ENCODE data around the gene TNRC6A.
"Not testable (repeated sequence)": the region's sequence is repeated elsewhere in the genome, so short reads cannot be mapped to it uniquely, and the experiment has no call there.

TNRC6A gene

DNA sequence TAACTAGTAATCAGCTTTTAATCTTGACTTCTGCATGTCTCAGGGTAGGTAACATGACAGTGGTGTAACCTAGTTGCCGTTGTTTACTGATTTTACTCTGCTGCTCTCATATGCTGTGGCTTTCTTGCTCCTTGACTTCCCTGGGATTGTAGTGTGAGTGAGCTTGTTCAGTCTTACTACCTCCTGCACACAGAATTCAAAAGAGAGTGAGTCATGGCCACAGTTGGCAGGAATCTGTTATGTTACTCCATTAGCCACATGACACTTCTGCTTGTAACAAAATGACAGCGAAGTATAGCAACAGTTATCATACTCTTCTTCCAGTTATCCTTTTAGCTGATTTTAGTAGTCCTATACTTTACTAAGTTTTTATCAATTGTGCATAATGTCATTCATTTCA lies 18.8 kb downstream of the TNRC6A start:
- Histone ChIP-seq H3K23ac (ENCODE audit: low read depth, low read length, poor library complexity) (no peak overlapping the region), H3K9ac (ENCODE audit: low read depth, low read length, poor library complexity) (no peak overlapping the region), H3K27me3 (ENCODE audit: control insufficient read depth in 3 of 3, insufficient read depth in 3 of 3, low read depth in 1 of 3, low read length in 3 of 3) (no peaks in the 10 kb centered on the region), H2BK120ac (ENCODE audit: low read depth, low read length) (no peak overlapping the region), H3K4me3 (ENCODE audit: low read length in 2 of 2) (no peak overlapping the region), H2BK12ac (ENCODE audit: low read length) (no peak overlapping the region), H2AFZ (ENCODE audit: low read length) (no peak overlapping the region), H3K18ac (ENCODE audit: low read length) (no peak overlapping the region), H3K4me2 (ENCODE audit: insufficient read depth, low read length, poor library complexity, severe bottlenecking) (no peak overlapping the region), H3K27ac (replicated peaks; ENCODE audit: low read length) (no peak overlapping the region), H2AK5ac (ENCODE audit: low read depth, low read length) (no peak overlapping the region), H2BK15ac (ENCODE audit: low read length) (no peak overlapping the region), H3K14ac (ENCODE audit: low read length) (no peak overlapping the region), H2BK5ac (ENCODE audit: low read length) (no peak overlapping the region), H3K36me3 (replicated peaks in 1 of 2; ENCODE audit: control insufficient read depth in 2 of 2, insufficient read depth in 2 of 2, low read length in 2 of 2) (peaks cover 1 to 65% of the 10 kb centered on the region in 2 donors), H3K9me3 (replicated peaks in 1 of 2; ENCODE audit: control insufficient read depth in 2 of 2, insufficient read depth in 1 of 2, low read depth in 1 of 2, low read length in 2 of 2) (no peaks in the 10 kb centered on the region), H4K8ac (ENCODE audit: low read depth, low read length) (no peak overlapping the region), H3K79me1 (ENCODE audit: low read depth, low read length) (no peaks in the 10 kb centered on the region), H4K91ac (ENCODE audit: low read depth, low read length, poor library complexity) (no peak overlapping the region), H3K4ac (ENCODE audit: low read length) (no peak overlapping the region), H3K4me1 (ENCODE audit: control insufficient read depth in 2 of 2, insufficient read depth in 1 of 2, low read depth in 1 of 2, low read length in 2 of 2) (peaks cover 7% of the 10 kb centered on the region in 2 donors)
- no peak for DNase-seq (ENCODE audit: low spot score)
- no CpG with 5 or more reads among the region's 2 CpGs for WGBS, 2 donors (ENCODE audit: extremely low coverage in 2 of 2, insufficient read length in 2 of 2, insufficient replicate concordance in 1 of 2)

DNA sequence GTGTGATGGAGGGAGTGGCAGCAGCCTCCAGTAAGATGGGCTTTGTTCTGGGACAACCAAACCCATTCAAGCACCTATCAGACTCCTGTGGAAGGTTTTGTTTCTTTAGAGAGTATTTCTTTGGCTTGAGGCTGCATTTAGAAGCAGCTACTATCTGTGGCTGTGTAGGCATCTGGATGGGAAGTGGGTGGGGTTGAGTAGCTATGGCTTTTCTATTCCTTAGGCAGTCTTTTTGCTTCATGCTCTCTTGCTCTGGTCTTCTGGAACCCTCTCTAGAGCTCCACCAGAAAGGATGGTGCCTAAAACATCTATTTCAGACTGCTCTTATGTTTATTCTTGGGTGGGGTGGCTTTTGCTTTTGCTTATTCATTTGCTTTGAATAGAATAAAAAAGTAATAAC lies 19.9 kb downstream of the TNRC6A start:
- H2BK5ac ChIP-seq (ENCODE audit: low read length): no peak overlapping the region
- H2BK15ac ChIP-seq (ENCODE audit: low read length): no peak overlapping the region
- H3K4me2 ChIP-seq (ENCODE audit: insufficient read depth, low read length, poor library complexity, severe bottlenecking): no peak overlapping the region
- H3K14ac ChIP-seq (ENCODE audit: low read length): no peak overlapping the region
- H3K36me3 ChIP-seq (replicated peaks in 1 of 2; ENCODE audit: control insufficient read depth in 2 of 2, insufficient read depth in 2 of 2, low read length in 2 of 2): peaks cover 1 to 60% of the 10 kb centered on the region in 2 donors
- H2BK12ac ChIP-seq (ENCODE audit: low read length): no peak overlapping the region
- H3K4me1 ChIP-seq (ENCODE audit: control insufficient read depth in 2 of 2, insufficient read depth in 1 of 2, low read depth in 1 of 2, low read length in 2 of 2): peaks cover 7% of the 10 kb centered on the region in 2 donors
- no peaks in the 10 kb centered on the region for H3K9me3 ChIP-seq (replicated peaks in 1 of 2; ENCODE audit: control insufficient read depth in 2 of 2, insufficient read depth in 1 of 2, low read depth in 1 of 2, low read length in 2 of 2)
- H2BK120ac ChIP-seq (ENCODE audit: low read depth, low read length): no peak overlapping the region
- no peak overlapping the region for H4K91ac ChIP-seq (ENCODE audit: low read depth, low read length, poor library complexity)
- no peaks in the 10 kb centered on the region for H3K79me1 ChIP-seq (ENCODE audit: low read depth, low read length)
- no peak overlapping the region for H3K9ac ChIP-seq (ENCODE audit: low read depth, low read length, poor library complexity)
- no peaks in the 10 kb centered on the region for H3K27me3 ChIP-seq (ENCODE audit: control insufficient read depth in 3 of 3, insufficient read depth in 3 of 3, low read depth in 1 of 3, low read length in 3 of 3)
- no peak overlapping the region for H3K27ac ChIP-seq (replicated peaks; ENCODE audit: low read length)
- no peak overlapping the region for H3K4ac ChIP-seq (ENCODE audit: low read length)
- no peak for DNase-seq (ENCODE audit: low spot score)
- H2AK5ac ChIP-seq (ENCODE audit: low read depth, low read length): no peak overlapping the region
- H3K23ac ChIP-seq (ENCODE audit: low read depth, low read length, poor library complexity): no peak overlapping the region
- H4K8ac ChIP-seq (ENCODE audit: low read depth, low read length): no peak overlapping the region
- H3K4me3 ChIP-seq (ENCODE audit: low read length in 2 of 2): no peak overlapping the region
- H3K18ac ChIP-seq (ENCODE audit: low read length): no peak overlapping the region
- no peak overlapping the region for H2AFZ ChIP-seq (ENCODE audit: low read length)

DNA sequence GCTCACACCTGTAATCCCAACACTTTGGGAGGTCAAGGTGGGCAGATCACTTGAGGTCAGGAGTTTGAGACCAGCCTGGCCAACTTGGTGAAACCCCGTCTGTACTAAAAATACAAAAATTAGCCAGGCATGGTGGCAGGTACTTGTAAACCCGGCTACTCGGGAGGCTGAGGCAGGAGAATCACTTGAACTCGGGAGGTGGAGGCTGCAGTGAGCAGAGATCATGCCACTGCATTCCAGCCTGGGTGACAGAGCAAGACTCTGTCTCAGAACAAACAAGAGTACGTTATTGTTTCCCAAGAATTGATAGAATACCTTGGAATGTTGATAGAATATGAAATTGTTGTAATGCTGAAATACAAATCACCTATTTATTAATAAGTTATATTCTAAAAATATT lies 20.4 kb downstream of the TNRC6A start:
- not testable (repeated sequence) for DNase-seq (ENCODE audit: low spot score); H3K14ac ChIP-seq (ENCODE audit: low read length); H3K4me2 ChIP-seq (ENCODE audit: insufficient read depth, low read length, poor library complexity, severe bottlenecking); H4K8ac ChIP-seq (ENCODE audit: low read depth, low read length); H3K18ac ChIP-seq (ENCODE audit: low read length); H3K9ac ChIP-seq (ENCODE audit: low read depth, low read length, poor library complexity); H2AFZ ChIP-seq (ENCODE audit: low read length); H2BK15ac ChIP-seq (ENCODE audit: low read length); H3K27me3 ChIP-seq (ENCODE audit: control insufficient read depth in 3 of 3, insufficient read depth in 3 of 3, low read depth in 1 of 3, low read length in 3 of 3); H3K4me1 ChIP-seq (ENCODE audit: control insufficient read depth in 2 of 2, insufficient read depth in 1 of 2, low read depth in 1 of 2, low read length in 2 of 2); H2AK5ac ChIP-seq (ENCODE audit: low read depth, low read length); H2BK120ac ChIP-seq (ENCODE audit: low read depth, low read length); H2BK5ac ChIP-seq (ENCODE audit: low read length); H3K4ac ChIP-seq (ENCODE audit: low read length); H3K4me3 ChIP-seq (ENCODE audit: low read length in 2 of 2); H3K23ac ChIP-seq (ENCODE audit: low read depth, low read length, poor library complexity); H4K91ac ChIP-seq (ENCODE audit: low read depth, low read length, poor library complexity); H3K9me3 ChIP-seq (replicated peaks in 1 of 2; ENCODE audit: control insufficient read depth in 2 of 2, insufficient read depth in 1 of 2, low read depth in 1 of 2, low read length in 2 of 2); H2BK12ac ChIP-seq (ENCODE audit: low read length); H3K79me1 ChIP-seq (ENCODE audit: low read depth, low read length); H3K27ac ChIP-seq (replicated peaks; ENCODE audit: low read length)
- H3K36me3 ChIP-seq (replicated peaks in 1 of 2; ENCODE audit: control insufficient read depth in 2 of 2, insufficient read depth in 2 of 2, low read length in 2 of 2): peaks cover 1 to 57% of the 10 kb centered on the region in 2 donors
- no CpG with 5 or more reads among the region's 5 CpGs for WGBS, 2 donors (ENCODE audit: extremely low coverage in 2 of 2, insufficient read length in 2 of 2, insufficient replicate concordance in 1 of 2)

- H3K79me1 ChIP-seq (ENCODE audit: low read depth, low read length): peaks cover 4% of the 10 kb centered on the region
- no peak overlapping the region for H3K4me2 ChIP-seq (ENCODE audit: insufficient read depth, low read length, poor library complexity, severe bottlenecking)
- no peak overlapping the region for H2BK5ac ChIP-seq (ENCODE audit: low read length)
- H3K14ac ChIP-seq (ENCODE audit: low read length): no peak overlapping the region
- H2BK12ac ChIP-seq (ENCODE audit: low read length): no peak overlapping the region
- no peak overlapping the region for H2BK120ac ChIP-seq (ENCODE audit: low read depth, low read length)
- no peak overlapping the region for H3K18ac ChIP-seq (ENCODE audit: low read length)
- H3K9ac ChIP-seq (ENCODE audit: low read depth, low read length, poor library complexity): no peak overlapping the region
- no peak for DNase-seq (ENCODE audit: low spot score)
- no peak overlapping the region for H2AK5ac ChIP-seq (ENCODE audit: low read depth, low read length)
- H3K4me1 ChIP-seq (ENCODE audit: control insufficient read depth in 2 of 2, insufficient read depth in 1 of 2, low read depth in 1 of 2, low read length in 2 of 2): peaks cover 5 to 9% of the 10 kb centered on the region in 2 donors
- no peak overlapping the region for H4K91ac ChIP-seq (ENCODE audit: low read depth, low read length, poor library complexity)
- H3K4ac ChIP-seq (ENCODE audit: low read length): no peak overlapping the region
- no peak overlapping the region for H4K8ac ChIP-seq (ENCODE audit: low read depth, low read length)
- no peak overlapping the region for H2AFZ ChIP-seq (ENCODE audit: low read length)
- peaks cover 0 to 31% of the 10 kb centered on the region in 2 donors for H3K36me3 ChIP-seq (replicated peaks in 1 of 2; ENCODE audit: control insufficient read depth in 2 of 2, insufficient read depth in 2 of 2, low read length in 2 of 2)
- H3K4me3 ChIP-seq (ENCODE audit: low read length in 2 of 2): no peak overlapping the region
- H3K23ac ChIP-seq (ENCODE audit: low read depth, low read length, poor library complexity): no peak overlapping the region
- no peaks in the 10 kb centered on the region for H3K9me3 ChIP-seq (replicated peaks in 1 of 2; ENCODE audit: control insufficient read depth in 2 of 2, insufficient read depth in 1 of 2, low read depth in 1 of 2, low read length in 2 of 2)
- H2BK15ac ChIP-seq (ENCODE audit: low read length): no peak overlapping the region
- H3K27ac ChIP-seq (replicated peaks; ENCODE audit: low read length): no peak overlapping the region
- no peaks in the 10 kb centered on the region for H3K27me3 ChIP-seq (ENCODE audit: control insufficient read depth in 3 of 3, insufficient read depth in 3 of 3, low read depth in 1 of 3, low read length in 3 of 3)
These were observed 23.5 kb downstream of the TNRC6A start for GRCh38 chr16:24753000-24753399.

Data from neuronal stem cell (in vitro differentiated cells).